Measurements from ENCODE around the gene ARHGAP15.

DNA sequence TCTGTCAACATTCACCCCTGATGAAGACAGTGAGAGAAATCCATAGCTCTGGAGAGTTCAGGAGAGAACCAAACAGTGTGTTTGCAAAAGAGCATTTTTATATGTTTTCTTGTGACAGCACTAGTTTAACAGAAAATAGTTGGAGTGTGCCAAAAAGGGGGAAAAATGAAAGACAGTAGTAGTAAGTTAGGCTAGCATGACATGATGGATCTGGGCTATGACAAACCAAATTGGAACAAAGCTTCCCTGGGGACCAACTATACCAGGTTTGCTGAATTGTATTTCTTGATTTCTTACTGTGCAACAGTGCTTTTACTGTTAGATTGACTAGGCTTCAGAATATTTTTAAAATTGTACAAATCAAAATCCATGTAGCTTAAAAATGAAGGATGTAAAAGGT is 159.8 kb downstream of the ARHGAP15 start:
- TF ChIP-seq CTCF (IDR thresholded peaks at IDR 0.05) (no peak), POLR2A (IDR thresholded peaks at IDR 0.05) (no peak)

Measured in esophagus squamous epithelium (tissue), 4 donors.